Hypothalamus (tissue), 51 donors: Measurements from ENCODE around the gene PDE11A.

Experiments
- DNase-seq, 51 donors: peaks; one replicate each; lab custom pipeline; 2025; lab: John Stamatoyannopoulos, UW

The PDE11A gene

GRCh38 chr2:177641331-177641730, 431.2 kb downstream of the PDE11A start:
- DNase-seq, result no peak

GRCh38 chr2:177640423-177640822, 432.2 kb downstream of the PDE11A start:
- DNase-seq, result no peak

- no peak for DNase-seq
Measured at GRCh38 chr2:177639262-177639914, 433.2 kb downstream of the PDE11A start.

- no peak for DNase-seq
Measured at GRCh38 chr2:177638507-177638906, 434.1 kb downstream of the PDE11A start.

- no peak for DNase-seq
Measured at GRCh38 chr2:177636672-177637071, 435.9 kb downstream of the PDE11A start.

GRCh38 chr2:177635696-177636095, 436.9 kb downstream of the PDE11A start:
- no peak for DNase-seq

- no peak for DNase-seq
Measured at GRCh38 chr2:177633910-177634294, 438.7 kb downstream of the PDE11A start.

- DNase-seq, result no peak
Measured at GRCh38 chr2:177633111-177633510, 439.5 kb downstream of the PDE11A start.

- DNase-seq, result peak in 1 of 51 donors; percentile 8
Measured at GRCh38 chr2:177631680-177632079, 440.9 kb downstream of the PDE11A start.

- no peak for DNase-seq
Measured at GRCh38 chr2:177629357-177630024, 443.1 kb downstream of the PDE11A start.

GRCh38 chr2:177628831-177629230, 443.7 kb downstream of the PDE11A start:
- DNase-seq, result peak in 7 of 51 donors; percentile 4 to 21 (median 14)

GRCh38 chr2:177625744-177626650, 446.6 kb downstream of the PDE11A start:
- peak in 5 of 51 donors; percentile 4 to 44 (median 11) for DNase-seq

GRCh38 chr2:177622521-177622920, 450.1 kb downstream of the PDE11A start:
- peak in 13 of 51 donors; percentile 2 to 59 (median 18) for DNase-seq

- DNase-seq, result no peak
Measured at GRCh38 chr2:177619986-177620385, 452.6 kb downstream of the PDE11A start.

- DNase-seq, result no peak
Measured at GRCh38 chr2:177619461-177619860, 453.1 kb downstream of the PDE11A start.

GRCh38 chr2:177618255-177619253, 454.0 kb downstream of the PDE11A start:
- DNase-seq, result peak; percentile 71 to 100 (median 92)

- no peak for DNase-seq
Measured at GRCh38 chr2:177617849-177618248, 454.7 kb downstream of the PDE11A start.

- no peak for DNase-seq
Measured at GRCh38 chr2:177616731-177617130, 455.8 kb downstream of the PDE11A start.

GRCh38 chr2:177616066-177616465, 456.5 kb downstream of the PDE11A start:
- DNase-seq, result no peak

GRCh38 chr2:177612659-177613058, 459.9 kb downstream of the PDE11A start:
- DNase-seq, result no peak
